ENCODE measurements around the gene ALG2. TPM values are rescaled to one million over a fixed set of nuclear protein-coding genes. Genes with fewer than 3 reads are reported as not detected.
"Not testable (repeated sequence)": the region's sequence is repeated elsewhere in the genome, so short reads cannot be mapped to it uniquely, and the experiment has no call there.

Gene ALG2
- total and polyA plus RNA-seq, 2 of the 13 experiments (the other 11 are each of a cell fraction or from before 2014, with no cell fraction given) = 46.2 to 49.0 TPM

DNA sequence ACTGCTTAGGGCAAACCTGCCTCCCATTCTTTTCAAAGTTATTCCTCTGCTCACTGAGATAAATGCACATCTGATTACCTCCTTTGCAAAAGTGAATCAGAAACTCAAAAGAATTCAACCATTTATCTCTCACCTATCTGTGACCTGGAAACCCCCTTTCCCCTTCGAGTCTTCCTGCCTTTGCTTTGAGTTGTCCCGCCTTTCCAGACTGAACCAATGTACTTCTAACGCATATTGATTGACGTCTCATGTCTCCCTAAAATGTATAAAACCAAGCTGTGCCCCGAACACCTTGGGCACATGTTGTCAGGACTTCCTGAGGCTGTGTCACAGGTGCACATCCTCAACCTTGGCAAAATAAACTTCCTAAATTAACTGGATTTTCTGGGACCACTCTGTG, 25.3 kb downstream of the ALG2 start:
- H2AFZ ChIP-seq (ENCODE audit: low read length); BruUV-seq (replicated peaks); H3K9me3 ChIP-seq (ENCODE audit: low read length); H3K4me1 ChIP-seq (ENCODE audit: insufficient read depth, low read length); intact Hi-C loops (cut with micrococcal nuclease; ENCODE audit: unreplicated experiment); H3K27ac ChIP-seq (ENCODE audit: extremely low read length, insufficient read depth, low read length); H3K4me3 ChIP-seq (replicated peaks in 1 of 3; ENCODE audit: insufficient read depth in 1 of 3, low read depth in 2 of 3, low read length in 3 of 3); H3K4me2 ChIP-seq (ENCODE audit: low read depth, low read length); POLR2A ChIA-PET; ATAC-seq; H3K36me3 ChIP-seq (replicated peaks in 1 of 2; ENCODE audit: control insufficient read depth in 1 of 2, insufficient read depth in 2 of 2, low read length in 2 of 2); DNase-seq (ENCODE audit: low spot score); H3K9ac ChIP-seq (ENCODE audit: insufficient read depth, low read depth, low read length); H4K20me1 ChIP-seq (ENCODE audit: insufficient read depth, low read length); H3K79me2 ChIP-seq (ENCODE audit: insufficient read depth, low read length); FAIRE-seq; CTCF ChIA-PET (ENCODE audit: low intra/inter-chr PET ratio, low total read pairs): not testable (repeated sequence)
- in situ Hi-C loops (cut with HindIII; ENCODE audit: extremely low pct_ligation_motif_present, low pct_unique_long_range_greater_than_20kb) = loop anchor here (25.0 kb wide), 1 partner anchor 816 kb away; no protein-coding TSS in a partner anchor
- 24% methylated on average over 5 of the region's 5 CpGs for WGBS (ENCODE audit: low lambda C conversion rate)
- H3K27me3 ChIP-seq (ENCODE audit: control insufficient read depth in 1 of 2, insufficient read depth in 2 of 2, low read length in 2 of 2) = peaks cover 0 to 18% of the 10 kb centered on the region in 2 experiments; a peak in 2 of 5 replicates

DNA sequence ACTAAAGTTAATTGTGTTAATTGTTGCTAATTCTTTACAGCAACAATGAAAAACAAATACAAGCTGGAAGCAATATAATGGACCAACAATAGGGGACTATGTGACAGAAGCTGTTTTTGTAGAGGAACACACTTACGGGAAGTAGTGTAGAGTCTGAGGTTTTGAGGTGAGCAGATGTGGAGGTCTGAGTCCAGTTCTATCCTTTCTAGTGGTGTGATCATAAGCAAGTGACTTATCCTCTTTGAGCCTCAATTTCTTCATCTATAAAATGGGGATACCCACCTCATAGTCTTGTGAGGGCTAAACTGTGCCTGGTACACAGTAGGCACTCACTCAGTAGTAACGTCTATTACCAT, 28.3 kb downstream of the ALG2 start:
- Histone ChIP-seq H3K27ac (ENCODE audit: extremely low read length, insufficient read depth, low read length) (no peak overlapping the region), H3K36me3 (replicated peaks in 1 of 2; ENCODE audit: control insufficient read depth in 1 of 2, insufficient read depth in 2 of 2, low read length in 2 of 2) (no peaks in the 10 kb centered on the region), H2AFZ (ENCODE audit: low read length) (no peak overlapping the region), H3K79me2 (ENCODE audit: insufficient read depth, low read length) (no peaks in the 10 kb centered on the region), H3K4me2 (ENCODE audit: low read depth, low read length) (no peak overlapping the region), H3K4me1 (ENCODE audit: insufficient read depth, low read length) (no peaks in the 10 kb centered on the region), H3K4me3 (replicated peaks in 1 of 3; ENCODE audit: insufficient read depth in 1 of 3, low read depth in 2 of 3, low read length in 3 of 3) (no peak overlapping the region), H3K9ac (ENCODE audit: insufficient read depth, low read depth, low read length) (no peak overlapping the region), H3K27me3 (ENCODE audit: control insufficient read depth in 1 of 2, insufficient read depth in 2 of 2, low read length in 2 of 2) (peaks cover 0 to 13% of the 10 kb centered on the region in 2 experiments; a peak in 2 of 5 replicates), H4K20me1 (ENCODE audit: insufficient read depth, low read length) (no peaks in the 10 kb centered on the region), H3K9me3 (ENCODE audit: low read length) (no peaks in the 10 kb centered on the region)
- 5% methylated on average over 2 of the region's 2 CpGs for WGBS (ENCODE audit: low lambda C conversion rate)
- no peak for ATAC-seq
- POLR2A ChIA-PET = no interaction called here
- no peak for FAIRE-seq
- DNase-seq (ENCODE audit: low spot score) = no peak
- CTCF ChIA-PET (ENCODE audit: low intra/inter-chr PET ratio, low total read pairs) = no interaction called here
- in situ Hi-C loops (cut with HindIII; ENCODE audit: extremely low pct_ligation_motif_present, low pct_unique_long_range_greater_than_20kb) (loop anchor here (25.0 kb wide), 1 partner anchor 819 kb away; no protein-coding TSS in a partner anchor), intact Hi-C loops (cut with micrococcal nuclease; ENCODE audit: unreplicated experiment) (no loop called here)
- no TSS peak for BruUV-seq (replicated peaks)
- TF ChIP-seq MED13 (CRISPR knock-in tag; IDR thresholded peaks at IDR 0.05) (no peak), TOPORS (CRISPR knock-in tag; IDR thresholded peaks at IDR 0.05) (no peak), SETDB1 (CRISPR knock-in tag; IDR thresholded peaks at IDR 0.05; ENCODE audit: borderline replicate concordance) (no peak), IRX3 (CRISPR knock-in tag; IDR thresholded peaks at IDR 0.05; ENCODE audit: borderline replicate concordance, low read depth) (no peak), HNF4G (IDR thresholded peaks at IDR 0.05; ENCODE audit: borderline replicate concordance, low read depth, low read length) (no peak), HNF4G (CRISPR knock-in tag; IDR thresholded peaks at IDR 0.05; ENCODE audit: borderline replicate concordance, low read depth) (no peak), DR1 (CRISPR knock-in tag; IDR thresholded peaks at IDR 0.05) (no peak), KMT2B (CRISPR knock-in tag; IDR thresholded peaks at IDR 0.05) (no peak)
- TF ChIP-seq, protein P1, sequence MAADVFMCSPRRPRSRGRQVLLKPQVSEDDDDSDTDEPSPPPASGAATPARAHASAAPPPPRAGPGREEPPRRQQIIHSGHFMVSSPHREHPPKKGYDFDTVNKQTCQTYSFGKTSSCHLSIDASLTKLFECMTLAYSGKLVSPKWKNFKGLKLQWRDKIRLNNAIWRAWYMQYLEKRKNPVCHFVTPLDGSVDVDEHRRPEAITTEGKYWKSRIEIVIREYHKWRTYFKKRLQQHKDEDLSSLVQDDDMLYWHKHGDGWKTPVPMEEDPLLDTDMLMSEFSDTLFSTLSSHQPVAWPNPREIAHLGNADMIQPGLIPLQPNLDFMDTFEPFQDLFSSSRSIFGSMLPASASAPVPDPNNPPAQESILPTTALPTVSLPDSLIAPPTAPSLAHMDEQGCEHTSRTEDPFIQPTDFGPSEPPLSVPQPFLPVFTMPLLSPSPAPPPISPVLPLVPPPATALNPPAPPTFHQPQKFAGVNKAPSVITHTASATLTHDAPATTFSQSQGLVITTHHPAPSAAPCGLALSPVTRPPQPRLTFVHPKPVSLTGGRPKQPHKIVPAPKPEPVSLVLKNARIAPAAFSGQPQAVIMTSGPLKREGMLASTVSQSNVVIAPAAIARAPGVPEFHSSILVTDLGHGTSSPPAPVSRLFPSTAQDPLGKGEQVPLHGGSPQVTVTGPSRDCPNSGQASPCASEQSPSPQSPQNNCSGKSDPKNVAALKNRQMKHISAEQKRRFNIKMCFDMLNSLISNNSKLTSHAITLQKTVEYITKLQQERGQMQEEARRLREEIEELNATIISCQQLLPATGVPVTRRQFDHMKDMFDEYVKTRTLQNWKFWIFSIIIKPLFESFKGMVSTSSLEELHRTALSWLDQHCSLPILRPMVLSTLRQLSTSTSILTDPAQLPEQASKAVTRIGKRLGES (CRISPR knock-in tag; IDR thresholded peaks at IDR 0.05; ENCODE audit: borderline replicate concordance) = no peak
- TF ChIP-seq, protein P2, sequence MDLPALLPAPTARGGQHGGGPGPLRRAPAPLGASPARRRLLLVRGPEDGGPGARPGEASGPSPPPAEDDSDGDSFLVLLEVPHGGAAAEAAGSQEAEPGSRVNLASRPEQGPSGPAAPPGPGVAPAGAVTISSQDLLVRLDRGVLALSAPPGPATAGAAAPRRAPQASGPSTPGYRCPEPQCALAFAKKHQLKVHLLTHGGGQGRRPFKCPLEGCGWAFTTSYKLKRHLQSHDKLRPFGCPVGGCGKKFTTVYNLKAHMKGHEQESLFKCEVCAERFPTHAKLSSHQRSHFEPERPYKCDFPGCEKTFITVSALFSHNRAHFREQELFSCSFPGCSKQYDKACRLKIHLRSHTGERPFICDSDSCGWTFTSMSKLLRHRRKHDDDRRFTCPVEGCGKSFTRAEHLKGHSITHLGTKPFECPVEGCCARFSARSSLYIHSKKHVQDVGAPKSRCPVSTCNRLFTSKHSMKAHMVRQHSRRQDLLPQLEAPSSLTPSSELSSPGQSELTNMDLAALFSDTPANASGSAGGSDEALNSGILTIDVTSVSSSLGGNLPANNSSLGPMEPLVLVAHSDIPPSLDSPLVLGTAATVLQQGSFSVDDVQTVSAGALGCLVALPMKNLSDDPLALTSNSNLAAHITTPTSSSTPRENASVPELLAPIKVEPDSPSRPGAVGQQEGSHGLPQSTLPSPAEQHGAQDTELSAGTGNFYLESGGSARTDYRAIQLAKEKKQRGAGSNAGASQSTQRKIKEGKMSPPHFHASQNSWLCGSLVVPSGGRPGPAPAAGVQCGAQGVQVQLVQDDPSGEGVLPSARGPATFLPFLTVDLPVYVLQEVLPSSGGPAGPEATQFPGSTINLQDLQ (CRISPR knock-in tag; IDR thresholded peaks at IDR 0.05) = no peak
- TF ChIP-seq, protein P3, sequence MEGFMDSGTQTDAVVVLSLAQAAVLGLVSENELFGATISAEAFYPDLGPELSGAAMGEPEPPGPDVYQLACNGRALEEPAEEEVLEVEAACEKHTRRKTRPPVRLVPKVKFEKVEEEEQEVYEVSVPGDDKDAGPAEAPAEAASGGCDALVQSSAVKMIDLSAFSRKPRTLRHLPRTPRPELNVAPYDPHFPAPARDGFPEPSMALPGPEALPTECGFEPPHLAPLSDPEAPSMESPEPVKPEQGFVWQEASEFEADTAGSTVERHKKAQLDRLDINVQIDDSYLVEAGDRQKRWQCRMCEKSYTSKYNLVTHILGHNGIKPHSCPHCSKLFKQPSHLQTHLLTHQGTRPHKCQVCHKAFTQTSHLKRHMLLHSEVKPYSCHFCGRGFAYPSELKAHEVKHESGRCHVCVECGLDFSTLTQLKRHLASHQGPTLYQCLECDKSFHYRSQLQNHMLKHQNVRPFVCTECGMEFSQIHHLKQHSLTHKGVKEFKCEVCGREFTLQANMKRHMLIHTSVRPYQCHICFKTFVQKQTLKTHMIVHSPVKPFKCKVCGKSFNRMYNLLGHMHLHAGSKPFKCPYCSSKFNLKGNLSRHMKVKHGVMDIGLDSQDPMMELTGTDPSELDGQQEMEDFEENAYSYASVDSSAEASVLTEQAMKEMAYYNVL (CRISPR knock-in tag; IDR thresholded peaks at IDR 0.05; ENCODE audit: borderline replicate concordance) = no peak

Data from HepG2 (cell line).